Smooth muscle cell (in vitro differentiated cells): ENCODE measurements around the gene KCNN3. TPM values are rescaled to one million over a fixed set of nuclear protein-coding genes. Genes with fewer than 3 reads are reported as not detected.

Experiments used
- DNase-seq: peaks from one replicate; lab custom pipeline; 2025; ENCODE audit not compliant: unreplicated experiment; lab: John Stamatoyannopoulos, UW
- H2AFZ ChIP-seq: fragments of 200-600 bp; sonication (generic); 2 replicates; pipeline ENCODE4 v1.6.0; 2016; ENCODE audit warnings: antibody characterized with exemption, low read depth, mild to moderate bottlenecking
- H3F3A ChIP-seq: fragments of 200-600 bp; sonication (generic); 2 replicates; pipeline ENCODE4 v1.6.0; 2017; ENCODE audit warnings: antibody characterized with exemption, low read depth
- H3K27ac ChIP-seq: fragments of 200-600 bp; sonication (generic); 2 replicates; pipeline ENCODE4 v1.5.1; 2016; ENCODE audit warnings: low read depth, mild to moderate bottlenecking
- H3K27me3 ChIP-seq: fragments of 200-600 bp; sonication (generic); 2 replicates; pipeline ENCODE4 v1.6.1; 2016; ENCODE audit warnings: low read depth, mild to moderate bottlenecking
- H3K36me3 ChIP-seq: fragments of 200-600 bp; sonication (generic); 2 replicates; pipeline ENCODE4 v1.5.1; 2016; ENCODE audit warnings: low read depth
- H3K4me1 ChIP-seq: fragments of 200-600 bp; sonication (generic); 2 replicates; pipeline ENCODE4 v1.5.1; 2016; ENCODE audit warnings: low read depth
- H3K4me2 ChIP-seq: fragments of 200-600 bp; sonication (generic); 2 replicates; pipeline ENCODE4 v1.6.0; 2016; ENCODE audit warnings: mild to moderate bottlenecking
- H3K4me3 ChIP-seq: fragments of 200-600 bp; sonication (generic); 2 replicates; pipeline ENCODE4 v1.5.1; 2016; ENCODE audit warnings: mild to moderate bottlenecking
- H3K79me2 ChIP-seq: fragments of 200-600 bp; sonication (generic); 2 replicates; pipeline ENCODE4 v1.6.0; 2016; ENCODE audit warnings: low read depth, mild to moderate bottlenecking
- H3K9ac ChIP-seq: fragments of 200-600 bp; sonication (generic); 2 replicates; pipeline ENCODE4 v1.6.0; 2016; ENCODE audit warnings: low read depth
- H3K9me3 ChIP-seq: fragments of 200-600 bp; sonication (generic); replicated peaks from 2 replicates; pipeline ENCODE4 v1.5.1; 2016; ENCODE audit warnings: low read depth
- H4K20me1 ChIP-seq: fragments of 200-600 bp; sonication (generic); 2 replicates; pipeline ENCODE4 v1.6.0; 2016; ENCODE audit warnings: low read depth
- CTCF ChIP-seq: fragments of 200-600 bp; sonication (generic); IDR thresholded peaks from 2 replicates; pipeline ENCODE4 v1.5.1; 2017; ENCODE audit warnings: borderline replicate concordance, mild to moderate bottlenecking, antibody characterized with exemption; ENCODE audit not compliant: insufficient read depth, poor library complexity, severe bottlenecking
- WGBS: methylation state at CpG from one replicate; pipeline ENCODE4 v1.1.7; 2016; ENCODE audit warnings: low lambda C conversion rate; 5-methylcytosine and 5-hydroxymethylcytosine counted together
- polyA plus RNA-seq: library from polyadenylated mRNA; unstranded; fragments of >200 nt; fragmentation: Nextera tagmentation; extraction: Ambion mirVana; gene quantifications from 2 replicates; pipeline ENCODE4 v1.2.1, GENCODE V29; 2016
- total RNA-seq: library from RNA; depleted of rRNA; stranded (reverse); fragments of >200 nt; gene quantifications from 2 replicates; pipeline ENCODE4 v1.2.3, GENCODE V29; 2014

The KCNN3 gene
- total and polyA plus RNA-seq, 2 experiments from 2014 or later = 0.18 to 0.77 TPM

GRCh38 chr1:154835531-154836324 lies 34.4 kb downstream of the KCNN3 start:
- no peaks in the 10 kb centered on the region for H3K9me3 ChIP-seq
- no peak overlapping the region for H3K27ac ChIP-seq
- no peaks in the 10 kb centered on the region for H3K27me3 ChIP-seq
- H3K4me3 ChIP-seq = no peak overlapping the region
- no peaks in the 10 kb centered on the region for H3K79me2 ChIP-seq
- H2AFZ ChIP-seq = no peak overlapping the region
- no peak for TF ChIP-seq CTCF
- H3F3A ChIP-seq = no peaks in the 10 kb centered on the region
- no peak for DNase-seq
- peaks cover 13% of the 10 kb centered on the region for H3K4me1 ChIP-seq
- 84% methylated on average over 6 of the region's 6 CpGs for WGBS
- H4K20me1 ChIP-seq = no peaks in the 10 kb centered on the region
- no peak overlapping the region for H3K9ac ChIP-seq
- no peak overlapping the region for H3K4me2 ChIP-seq
- no peaks in the 10 kb centered on the region for H3K36me3 ChIP-seq

- H3K36me3 ChIP-seq = no peaks in the 10 kb centered on the region
- no peaks in the 10 kb centered on the region for H3K79me2 ChIP-seq
- H4K20me1 ChIP-seq = no peaks in the 10 kb centered on the region
- H3K27me3 ChIP-seq = no peaks in the 10 kb centered on the region
- H3F3A ChIP-seq = no peaks in the 10 kb centered on the region
- H3K4me2 ChIP-seq = no peak overlapping the region
- no peaks in the 10 kb centered on the region for H3K9me3 ChIP-seq
- no peak overlapping the region for H2AFZ ChIP-seq
- no peak overlapping the region for H3K4me3 ChIP-seq
- DNase-seq = no peak
- no peak overlapping the region for H3K9ac ChIP-seq
- no peaks in the 10 kb centered on the region for H3K4me1 ChIP-seq
- WGBS = 95% methylated on average over 5 of the region's 5 CpGs
- no peak overlapping the region for H3K27ac ChIP-seq
- no peak for TF ChIP-seq CTCF
Observed at GRCh38 chr1:154833841-154834240, 36.2 kb downstream of the KCNN3 start.

GRCh38 chr1:154833209-154833608 lies 36.9 kb downstream of the KCNN3 start:
- Histone ChIP-seq H3K4me1 (no peaks in the 10 kb centered on the region), H3K9me3 (no peaks in the 10 kb centered on the region), H3F3A (no peaks in the 10 kb centered on the region), H3K9ac (no peak overlapping the region), H2AFZ (no peak overlapping the region), H4K20me1 (no peaks in the 10 kb centered on the region), H3K27me3 (no peaks in the 10 kb centered on the region), H3K4me3 (no peak overlapping the region), H3K36me3 (no peaks in the 10 kb centered on the region), H3K79me2 (no peaks in the 10 kb centered on the region), H3K27ac (no peak overlapping the region), H3K4me2 (no peak overlapping the region)
- WGBS = 56% methylated on average over 9 of the region's 9 CpGs
- DNase-seq = no peak
- TF ChIP-seq CTCF = no peak

- Histone ChIP-seq H3K79me2 (no peaks in the 10 kb centered on the region), H3K36me3 (no peaks in the 10 kb centered on the region), H3F3A (no peaks in the 10 kb centered on the region), H4K20me1 (no peaks in the 10 kb centered on the region), H3K4me3 (no peak overlapping the region), H3K4me2 (no peak overlapping the region), H3K27me3 (no peaks in the 10 kb centered on the region), H3K27ac (no peak overlapping the region), H3K9ac (no peak overlapping the region), H2AFZ (no peak overlapping the region), H3K4me1 (no peaks in the 10 kb centered on the region), H3K9me3 (no peaks in the 10 kb centered on the region)
- no peak for DNase-seq
- no peak for TF ChIP-seq CTCF
- 100% methylated on average over 2 of the region's 2 CpGs for WGBS
Observed at GRCh38 chr1:154832384-154832783, 37.7 kb downstream of the KCNN3 start.
